CD4-positive, alpha-beta T cell treated with Interleukin-6 at 100 ng/mL for 8 hours (primary cell): Measurements from ENCODE around the gene IL18RAP.

Source experiments
- DNase-seq: peaks from one replicate; pipeline ENCODE4 v3.0.0-alpha.2; 2020; ENCODE audit warnings: mixed read lengths, low spot score

Gene IL18RAP

GRCh38 chr2:102453501-102453900 lies 30.5 kb downstream of the IL18RAP start:
- DNase-seq = no peak

GRCh38 chr2:102455061-102455670 lies 32.2 kb downstream of the IL18RAP start:
- no peak for DNase-seq

GRCh38 chr2:102460467-102460866 lies 37.5 kb downstream of the IL18RAP start:
- no peak for DNase-seq

- DNase-seq = no peak
These were observed 38.2 kb downstream of the IL18RAP start for GRCh38 chr2:102461188-102461587.

GRCh38 chr2:102463160-102463559 lies 40.2 kb downstream of the IL18RAP start:
- DNase-seq = no peak

- no peak for DNase-seq
These were observed 47.2 kb downstream of the IL18RAP start for GRCh38 chr2:102470168-102470567.

GRCh38 chr2:102473020-102473419 lies 50.1 kb downstream of the IL18RAP start, which contains the start of gene SLC9A4:
Gene SLC9A4 (plus strand): TSS chr2:102473226. CDS start chr2:102473760, 534 bp downstream.
- peak; percentile 34 for DNase-seq

- DNase-seq = no peak
These were observed 50.7 kb downstream of the IL18RAP start for GRCh38 chr2:102473631-102474030.

- no peak for DNase-seq
These were observed 51.8 kb downstream of the IL18RAP start for GRCh38 chr2:102474785-102475184.

GRCh38 chr2:102478686-102479470 lies 55.9 kb downstream of the IL18RAP start:
- DNase-seq = no peak

- DNase-seq = no peak
These were observed 57.6 kb downstream of the IL18RAP start for GRCh38 chr2:102480285-102481195.

GRCh38 chr2:102481931-102482330 lies 59.0 kb downstream of the IL18RAP start:
- DNase-seq = no peak

GRCh38 chr2:102483086-102483485 lies 60.1 kb downstream of the IL18RAP start:
- DNase-seq = no peak

GRCh38 chr2:102484310-102485061 lies 61.5 kb downstream of the IL18RAP start:
- DNase-seq = no peak

- no peak for DNase-seq
These were observed 62.3 kb downstream of the IL18RAP start for GRCh38 chr2:102485147-102485785.

- DNase-seq = no peak
These were observed 64.2 kb downstream of the IL18RAP start for GRCh38 chr2:102486941-102487702.

- DNase-seq = no peak
These were observed 65.0 kb downstream of the IL18RAP start for GRCh38 chr2:102487761-102488462.

- DNase-seq = no peak
These were observed 66.7 kb downstream of the IL18RAP start for GRCh38 chr2:102489646-102490045.

- no peak for DNase-seq
These were observed 69.0 kb downstream of the IL18RAP start for GRCh38 chr2:102492006-102492405.

GRCh38 chr2:102494570-102494969 lies 71.6 kb downstream of the IL18RAP start:
- no peak for DNase-seq
